GM12873 (cell line): ENCODE measurements around the gene GFOD1.

Experiments used
- TF ChIP-seq, protein P1 (sequence below): IDR thresholded peaks from 2 replicates; pipeline ENCODE4 v1.5.1; 2012; ENCODE audit warnings: low read depth, mild to moderate bottlenecking, moderate library complexity, low read length, control low read depth; ENCODE audit not compliant: insufficient read depth; ENCODE audit errors: missing control alignments

Gene GFOD1

DNA sequence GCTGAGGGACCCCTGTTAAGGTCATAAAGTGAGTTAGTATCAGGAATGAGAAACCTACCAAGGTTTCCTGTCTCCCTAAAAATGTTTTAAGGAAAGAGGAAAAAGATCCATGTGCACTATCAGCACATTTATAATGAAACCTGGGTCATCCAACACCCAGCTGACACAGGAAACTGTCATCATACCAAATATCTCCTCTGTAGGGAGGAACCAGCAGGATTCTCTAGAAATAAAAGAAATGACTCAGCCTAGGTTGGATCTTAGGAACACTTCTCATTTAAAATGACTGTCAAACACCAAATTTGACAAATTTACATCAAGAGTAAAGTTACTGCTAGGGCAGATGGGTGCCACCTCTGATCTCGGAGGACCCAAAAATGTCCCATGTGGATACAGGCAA is 21.7 kb downstream of the GFOD1 start:
- TF ChIP-seq, protein P1, sequence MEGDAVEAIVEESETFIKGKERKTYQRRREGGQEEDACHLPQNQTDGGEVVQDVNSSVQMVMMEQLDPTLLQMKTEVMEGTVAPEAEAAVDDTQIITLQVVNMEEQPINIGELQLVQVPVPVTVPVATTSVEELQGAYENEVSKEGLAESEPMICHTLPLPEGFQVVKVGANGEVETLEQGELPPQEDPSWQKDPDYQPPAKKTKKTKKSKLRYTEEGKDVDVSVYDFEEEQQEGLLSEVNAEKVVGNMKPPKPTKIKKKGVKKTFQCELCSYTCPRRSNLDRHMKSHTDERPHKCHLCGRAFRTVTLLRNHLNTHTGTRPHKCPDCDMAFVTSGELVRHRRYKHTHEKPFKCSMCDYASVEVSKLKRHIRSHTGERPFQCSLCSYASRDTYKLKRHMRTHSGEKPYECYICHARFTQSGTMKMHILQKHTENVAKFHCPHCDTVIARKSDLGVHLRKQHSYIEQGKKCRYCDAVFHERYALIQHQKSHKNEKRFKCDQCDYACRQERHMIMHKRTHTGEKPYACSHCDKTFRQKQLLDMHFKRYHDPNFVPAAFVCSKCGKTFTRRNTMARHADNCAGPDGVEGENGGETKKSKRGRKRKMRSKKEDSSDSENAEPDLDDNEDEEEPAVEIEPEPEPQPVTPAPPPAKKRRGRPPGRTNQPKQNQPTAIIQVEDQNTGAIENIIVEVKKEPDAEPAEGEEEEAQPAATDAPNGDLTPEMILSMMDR, result no peak

DNA sequence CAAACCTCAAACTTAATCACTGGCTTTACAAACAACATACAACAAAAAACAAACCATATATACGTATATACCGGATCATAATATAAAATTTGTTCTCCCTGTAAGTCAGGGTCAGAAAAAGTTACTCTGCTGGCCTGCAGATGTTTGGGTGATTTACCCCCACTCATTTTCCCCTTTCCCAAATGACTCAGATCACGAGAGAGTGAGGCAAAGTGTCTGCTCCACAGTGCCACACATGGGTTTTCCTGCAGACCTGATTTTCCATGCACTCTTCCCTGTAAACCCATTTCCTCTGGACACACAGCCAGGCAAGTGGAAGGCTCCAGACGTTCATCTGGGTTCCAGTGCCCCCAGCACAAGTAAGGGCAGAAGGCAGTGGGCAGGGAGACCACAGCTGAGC is 23.5 kb downstream of the GFOD1 start:
- TF ChIP-seq, protein P1, result no peak

GRCh38 chr6:13463328-13463717 is 24.1 kb downstream of the GFOD1 start:
- TF ChIP-seq, protein P1, result no peak

DNA sequence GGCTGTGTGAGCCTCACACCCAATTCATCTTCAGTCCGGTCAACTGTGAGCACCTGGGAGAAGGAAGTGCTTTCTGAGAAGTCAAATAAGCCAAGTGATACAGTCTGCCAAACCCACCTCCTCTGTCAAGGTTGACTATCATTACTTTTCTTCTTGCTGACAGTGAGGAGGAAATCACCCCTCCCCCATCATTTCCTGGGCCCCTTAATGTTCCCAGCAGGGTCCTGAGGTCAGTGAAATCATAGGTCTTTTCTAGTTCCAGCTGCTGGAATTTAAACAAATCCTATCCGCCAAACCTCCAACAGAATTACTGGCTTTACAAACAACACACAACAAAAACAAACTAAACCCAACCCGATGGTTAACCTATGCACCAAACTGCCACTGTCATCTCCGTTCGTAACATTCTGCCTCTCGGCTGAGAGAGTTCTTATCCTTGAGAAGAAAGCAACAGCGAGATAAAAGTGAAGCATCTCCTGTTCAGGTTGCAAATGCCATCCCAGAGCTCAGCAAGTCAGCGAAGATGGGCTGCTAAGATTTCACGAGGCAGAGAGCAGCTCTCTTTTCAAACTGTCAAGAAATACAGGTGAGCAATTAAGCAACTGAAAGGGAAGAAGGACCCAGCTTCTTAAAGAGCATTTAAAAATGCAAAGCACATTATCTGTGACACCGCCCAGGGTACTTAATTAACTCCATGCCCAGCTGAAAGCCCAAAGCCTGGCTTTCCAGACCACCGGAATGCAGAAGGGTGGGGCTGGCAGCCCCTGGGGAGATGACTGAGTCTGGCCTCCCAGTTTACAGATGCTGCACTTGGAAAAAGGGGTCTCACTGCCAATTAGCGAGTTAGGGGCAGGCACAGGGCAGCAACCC is 24.7 kb downstream of the GFOD1 start:
- TF ChIP-seq, protein P1, result no peak

DNA sequence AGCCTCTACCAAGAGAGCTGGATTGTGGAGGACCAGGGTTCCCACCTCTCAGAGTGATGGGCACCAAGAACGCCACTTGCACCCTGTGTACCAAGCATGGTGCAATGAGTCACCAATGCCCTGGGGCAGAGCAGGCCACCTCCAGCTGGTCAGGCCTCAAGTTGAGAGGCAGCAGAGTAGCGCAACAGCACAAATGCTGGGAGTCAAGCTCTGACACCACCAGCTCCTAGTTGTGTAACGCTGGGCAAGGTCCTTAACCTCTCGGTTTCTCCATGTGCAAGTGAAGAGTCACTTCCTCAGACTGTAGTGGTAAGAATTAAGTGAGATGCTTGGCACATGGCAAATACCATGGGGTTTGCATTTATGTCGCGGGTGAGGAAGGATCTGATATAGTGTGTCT is 25.6 kb downstream of the GFOD1 start:
- TF ChIP-seq, protein P1, result no peak

DNA sequence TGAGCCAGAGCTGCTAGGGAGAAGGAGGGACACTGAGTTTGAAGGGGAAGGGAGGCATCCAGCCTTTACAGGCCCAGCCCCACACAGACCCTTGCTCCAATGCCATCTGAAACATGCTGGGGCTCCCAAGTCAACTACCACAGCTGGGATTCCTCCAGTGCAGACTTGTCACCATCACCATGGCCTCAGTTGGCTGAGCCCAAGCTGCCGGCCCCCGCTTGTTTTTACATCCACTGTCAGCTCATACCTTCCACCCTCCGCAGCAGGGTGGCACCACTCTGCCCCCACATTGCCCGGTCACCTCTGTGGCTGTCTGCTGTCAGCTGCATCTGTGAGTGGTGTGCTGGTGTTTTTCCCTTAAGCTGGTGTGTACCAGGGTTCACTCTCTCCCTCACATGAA is 26.1 kb downstream of the GFOD1 start:
- TF ChIP-seq, protein P1, result no peak

- TF ChIP-seq, protein P1, result no peak
Measured at GRCh38 chr6:13457577-13457976, 29.8 kb downstream of the GFOD1 start.
